Chondrocyte (in vitro differentiated cells): ENCODE data around the gene RECK. TPM values are rescaled to one million over a fixed set of nuclear protein-coding genes. Genes with fewer than 3 reads are reported as not detected.

Source experiments
- DNase-seq: peaks from one replicate; pipeline ENCODE4 v3.0.0; 2021; ENCODE audit warnings: mixed read lengths, low spot score
- H3K27ac Mint-ChIP-seq: one replicate; pipeline ENCODE4 v1.8.0; 2021; ENCODE audit warnings: mild to moderate bottlenecking, moderate library complexity, mixed read lengths; ENCODE audit not compliant: unreplicated experiment
- H3K27me3 Mint-ChIP-seq: 2 replicates; pipeline ENCODE4 v1.8.0; 2021; ENCODE audit warnings: low read depth, mixed read lengths
- H3K36me3 Mint-ChIP-seq: 2 replicates; pipeline ENCODE4 v1.8.0; 2021; ENCODE audit warnings: low read depth, mixed read lengths
- H3K4me1 Mint-ChIP-seq: 2 replicates; pipeline ENCODE4 v1.8.0; 2021; ENCODE audit warnings: low read depth, mild to moderate bottlenecking, mixed read lengths
- H3K4me3 Mint-ChIP-seq: one replicate; pipeline ENCODE4 v1.8.0; 2021; ENCODE audit warnings: mild to moderate bottlenecking, moderate library complexity, mixed read lengths; ENCODE audit not compliant: unreplicated experiment
- H3K9me3 Mint-ChIP-seq: 2 replicates; pipeline ENCODE4 v1.8.0; 2021; ENCODE audit warnings: low read depth, mixed read lengths
- CTCF ChIP-seq: fragments of 200-600 bp; sonication (generic); IDR thresholded peaks from 2 replicates; pipeline ENCODE4 v1.5.0; 2021; ENCODE audit warnings: antibody characterized with exemption, mild to moderate bottlenecking, moderate library complexity
- total RNA-seq: library from RNA; stranded (reverse); gene quantifications from 3 replicates; pipeline ENCODE4 v1.2.1, GENCODE V29; 2021

Gene RECK
- total RNA-seq, 1 donor from 2014 or later = 33.5 TPM

GRCh38 chr9:36151316-36152210 lies 114.8 kb downstream of the RECK start:
- Mint-ChIP-seq H3K27me3 (no peaks in the 10 kb centered on the region), H3K27ac (peak overlapping the region; percentile 92), H3K4me3 (no peak overlapping the region), H3K4me1 (peaks cover 74% of the 10 kb centered on the region), H3K9me3 (no peaks in the 10 kb centered on the region), H3K36me3 (peaks cover 10% of the 10 kb centered on the region)
- no peak for TF ChIP-seq CTCF
- no peak for DNase-seq

- Mint-ChIP-seq H3K27me3 (no peaks in the 10 kb centered on the region), H3K36me3 (peaks cover 10% of the 10 kb centered on the region)
These were observed 116.2 kb downstream of the RECK start for GRCh38 chr9:36152741-36153438.

GRCh38 chr9:36153746-36154145 lies 117.0 kb downstream of the RECK start:
- Mint-ChIP-seq H3K4me3 (no peak overlapping the region), H3K4me1 (peaks cover 66% of the 10 kb centered on the region), H3K27ac (peak overlapping the region; percentile 97), H3K27me3 (no peaks in the 10 kb centered on the region), H3K9me3 (no peaks in the 10 kb centered on the region), H3K36me3 (peaks cover 16% of the 10 kb centered on the region)
- no peak for TF ChIP-seq CTCF
- DNase-seq = peak; percentile 15

More at GRCh38 chr9:36152741-36153438, 116.2 kb downstream of the RECK start:
- Mint-ChIP-seq H3K4me3 (no peak overlapping the region), H3K27ac (peak overlapping the region; percentile 80), H3K4me1 (peaks cover 65% of the 10 kb centered on the region), H3K9me3 (no peaks in the 10 kb centered on the region)
- peak; percentile 15 for DNase-seq
- no peak for TF ChIP-seq CTCF

- Mint-ChIP-seq H3K9me3 (no peaks in the 10 kb centered on the region), H3K36me3 (peaks cover 17% of the 10 kb centered on the region), H3K4me1 (peaks cover 66% of the 10 kb centered on the region), H3K27me3 (no peaks in the 10 kb centered on the region), H3K4me3 (peak overlapping the region; percentile 31), H3K27ac (peak overlapping the region; percentile 97)
- DNase-seq = no peak
- no peak for TF ChIP-seq CTCF
These were observed 117.7 kb downstream of the RECK start for GRCh38 chr9:36154331-36154952.

- TF ChIP-seq CTCF = no peak
- H3K27me3 Mint-ChIP-seq = no peaks in the 10 kb centered on the region
- peaks cover 61% of the 10 kb centered on the region for H3K4me1 Mint-ChIP-seq
- H3K36me3 Mint-ChIP-seq = peaks cover 19% of the 10 kb centered on the region
- no peak overlapping the region for H3K4me3 Mint-ChIP-seq
- no peak overlapping the region for H3K27ac Mint-ChIP-seq
- DNase-seq = peak; percentile 3
- H3K9me3 Mint-ChIP-seq = no peaks in the 10 kb centered on the region
These were observed 119.4 kb downstream of the RECK start for GRCh38 chr9:36156116-36156515.
